Right ventricle myocardium superior (tissue), 1 donor: ENCODE measurements around the gene COQ4. TPM values are rescaled to one million over a fixed set of nuclear protein-coding genes. Genes with fewer than 3 reads are reported as not detected.

Source experiments
- ATAC-seq: fragments of 200-7000 bp; cut with Tn5 transposase; one replicate; pipeline ENCODE4 v1.9.1; 2020; ENCODE audit warnings: mild to moderate bottlenecking; ENCODE audit not compliant: poor library complexity
- DNase-seq: peaks from one replicate; pipeline ENCODE4 v3.0.0-alpha.2; 2020
- intact Hi-C: fragments of 100-400 bp; cut with DNase I; formaldehyde crosslinking; loops from one replicate; pipeline ENCODE4 v1.11.2; 2022
- total RNA-seq: library from RNA; stranded (reverse); fragmentation: NEBNext Ultra II Directional; extraction: Animal tissue kit (Norgen Biotek cat#: 25700); gene quantifications from one replicate; pipeline ENCODE4 v1.2.1, GENCODE V29; 2021
- donor health status: DM: no; HTN: yes; CAD: no; lungs with severe emphysema.

COQ4 gene
- total RNA-seq, 1 donor from 2014 or later, result 29.5 TPM

- intact Hi-C loops, result no loop called here
- DNase-seq (no peak), ATAC-seq (no peak)
These were observed 42.9 kb downstream of the COQ4 start for GRCh38 chr9:128365525-128365924.

- DNase-seq, result no peak
- intact Hi-C loops, result no loop called here
- ATAC-seq, result no peak
These were observed 46.5 kb downstream of the COQ4 start for GRCh38 chr9:128369024-128369706.

DNA sequence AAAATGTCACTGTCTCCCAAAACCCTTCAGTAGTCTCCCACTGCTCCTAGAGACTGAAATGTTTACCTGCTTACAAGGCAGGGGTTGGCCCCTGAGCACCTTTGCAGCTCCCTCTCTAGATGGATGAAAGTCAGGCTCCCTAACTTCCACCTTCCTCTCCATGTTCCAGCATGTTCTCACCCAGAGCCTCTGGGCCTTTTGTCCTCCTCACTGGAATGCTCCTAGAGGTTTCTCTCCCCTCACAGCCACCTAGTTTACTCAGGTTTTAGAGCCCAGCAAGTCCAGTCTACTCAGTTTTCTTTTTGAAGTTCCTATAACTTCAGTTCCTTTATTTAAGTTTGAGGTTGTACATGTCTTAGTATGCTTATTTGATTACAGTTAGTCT is 47.7 kb downstream of the COQ4 start:
- intact Hi-C loops, result no loop called here
- ATAC-seq (no peak), DNase-seq (no peak)

GRCh38 chr9:128370752-128371629 is 48.4 kb downstream of the COQ4 start, which contains the start of gene URM1:
TSS of gene URM1 (plus strand) at chr9:128371374. CDS start at chr9:128371381, 7 bp downstream.
- DNase-seq (peak; percentile 98), ATAC-seq (peak; percentile 98)
- intact Hi-C loops, result no loop called here

DNA sequence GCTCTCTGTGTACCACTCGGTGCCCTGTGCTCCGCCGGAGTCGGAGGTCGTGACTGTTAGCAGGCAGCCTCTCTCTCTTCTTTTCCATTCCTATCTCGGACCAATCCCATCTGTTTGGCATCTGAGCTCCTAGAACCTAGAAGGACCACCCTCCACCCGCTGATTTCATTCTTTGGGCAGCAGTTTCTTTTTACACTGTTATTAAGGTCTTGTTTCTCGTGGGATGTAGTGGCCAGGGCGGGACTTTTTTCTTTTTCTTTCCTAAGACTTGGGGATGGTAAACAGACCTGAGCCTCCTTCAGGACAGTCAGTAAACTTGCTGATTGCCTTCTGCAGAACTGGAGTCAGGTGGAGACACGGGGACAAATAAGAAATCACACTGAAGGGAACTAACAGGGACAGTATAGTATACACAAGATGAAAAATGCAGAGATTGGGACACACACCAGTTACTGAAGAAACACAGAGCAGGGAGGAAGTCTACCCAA is 49.0 kb downstream of the COQ4 start:
- ATAC-seq (no peak), DNase-seq (no peak)
- intact Hi-C loops, result no loop called here

DNA sequence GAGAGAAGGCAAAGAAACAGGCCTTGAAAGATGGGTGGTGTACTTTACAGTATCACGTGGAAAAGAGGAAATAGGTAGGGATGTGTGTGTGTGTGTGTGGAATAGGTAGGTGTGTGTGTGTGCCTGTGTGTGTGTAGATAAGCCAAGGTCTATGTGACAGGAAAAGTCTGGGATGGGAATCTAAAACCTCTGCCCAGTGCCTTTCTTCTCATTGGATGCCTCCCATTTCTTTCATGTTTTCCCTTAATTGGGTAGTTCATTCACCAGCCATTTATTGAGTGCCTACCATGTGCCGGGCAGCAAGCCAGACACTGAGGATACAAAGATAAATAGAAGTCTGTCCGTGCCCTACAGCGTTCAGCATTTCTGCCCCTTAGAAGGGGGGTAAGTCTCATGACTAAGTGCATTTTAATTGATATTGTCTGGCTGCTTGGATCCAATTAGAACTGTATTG is 49.6 kb downstream of the COQ4 start:
- ATAC-seq, result no peak
- intact Hi-C loops, result no loop called here
- no peak for DNase-seq

- ATAC-seq (no peak), DNase-seq (no peak)
- intact Hi-C loops, result no loop called here
These were observed 50.1 kb downstream of the COQ4 start for GRCh38 chr9:128372784-128373183.

DNA sequence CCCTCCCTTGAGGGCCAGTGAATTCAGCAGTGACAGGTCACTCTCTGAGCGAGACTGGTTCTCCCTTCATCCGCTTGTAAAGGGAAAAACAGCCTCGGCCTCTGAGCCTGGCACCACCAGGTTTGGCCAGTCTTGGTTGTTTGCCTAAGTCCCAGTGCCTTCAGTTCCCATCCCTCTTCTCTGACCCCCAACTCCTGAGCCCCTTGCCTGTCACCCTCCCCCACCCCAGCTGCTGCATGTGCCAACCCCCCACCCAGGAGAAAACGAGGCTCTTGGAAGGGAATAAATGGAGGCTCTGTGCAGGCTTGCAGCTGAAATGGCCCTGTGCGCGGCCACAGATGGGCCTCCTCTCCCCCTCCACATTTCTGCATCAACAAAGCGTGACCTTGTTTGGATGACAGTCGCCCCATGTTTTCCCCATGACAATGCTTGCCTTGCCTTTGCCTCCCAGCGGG is 51.6 kb downstream of the COQ4 start:
- ATAC-seq (no peak), DNase-seq (no peak)
- intact Hi-C loops, result no loop called here

GRCh38 chr9:128375865-128376264 is 53.2 kb downstream of the COQ4 start:
- no peak for DNase-seq
- ATAC-seq, result no peak
- intact Hi-C loops, result no loop called here

GRCh38 chr9:128382261-128382660 is 59.6 kb downstream of the COQ4 start:
- intact Hi-C loops, result no loop called here
- no peak for ATAC-seq
- DNase-seq, result no peak

- intact Hi-C loops, result no loop called here
- no peak for DNase-seq
- no peak for ATAC-seq
These were observed 60.5 kb downstream of the COQ4 start for GRCh38 chr9:128383007-128383753.

Other genes starting within 250 kb of the COQ4 start
- 155 TPM for gene PTGES2, start 195.1 kb upstream of the COQ4 start, total RNA-seq
- gene LCN2, start 173.4 kb upstream of the COQ4 start, total RNA-seq, result not detected
- 31.3 TPM for gene BBLN, start 162.6 kb upstream of the COQ4 start, total RNA-seq
- gene CIZ1, start 131.3 kb upstream of the COQ4 start, total RNA-seq, result 75.3 TPM
- gene DNM1, start 119.5 kb upstream of the COQ4 start, total RNA-seq, result 7.0 TPM
- gene GOLGA2, start 46.8 kb upstream of the COQ4 start, total RNA-seq, result 77.7 TPM
- gene SWI5, start 46.6 kb upstream of the COQ4 start, total RNA-seq, result 16.3 TPM
- 35.5 TPM for gene TRUB2, start 392 bp upstream of the COQ4 start, total RNA-seq
- gene SLC27A4, start 17.7 kb downstream of the COQ4 start, total RNA-seq, result 19.0 TPM
- gene URM1, start 48.5 kb downstream of the COQ4 start, total RNA-seq, result 56.9 TPM
- gene CERCAM, start 98.0 kb downstream of the COQ4 start, total RNA-seq, result 7.2 TPM
- 12.0 TPM for gene ODF2, start 133.2 kb downstream of the COQ4 start, total RNA-seq
- gene GLE1, start 181.9 kb downstream of the COQ4 start, total RNA-seq, result 18.7 TPM
- gene SPTAN1, start 229.7 kb downstream of the COQ4 start, total RNA-seq, result 203 TPM